Measurements from ENCODE around the gene CSRP1. TPM values are rescaled to one million over a fixed set of nuclear protein-coding genes. Genes with fewer than 3 reads are reported as not detected.

The CSRP1 gene
- total and polyA plus RNA-seq, 9 of the 15 experiments (the other 6 are each of a cell fraction or from before 2014, with no cell fraction given): 6.8 to 39.4 (median 23.7) TPM

- TF ChIP-seq MCM5 (IDR thresholded peaks at IDR 0.05; ENCODE audit: low read depth): no peak
- TF ChIP-seq ZNF586 (CRISPR knock-in tag; conservative IDR thresholded peaks at IDR 0.05): no peak
- TF ChIP-seq CTBP1 (IDR thresholded peaks at IDR 0.05; ENCODE audit: borderline replicate concordance): peak; percentile 70
- TF ChIP-seq MXI1 (IDR thresholded peaks at IDR 0.05; ENCODE audit: low read depth, low read length): peak; percentile 69; the same call in 1 of the 2 replicates
- TF ChIP-seq CHCHD3 (CRISPR knock-in tag; IDR thresholded peaks at IDR 0.05): no peak
- peak; percentile 55; the same call in 1 of the 2 replicates for TF ChIP-seq SP1 (CRISPR knock-in tag; IDR thresholded peaks at IDR 0.05)
- TF ChIP-seq TAL1 (IDR thresholded peaks at IDR 0.05): peak; percentile 58; the same call in 1 of the 2 replicates
- TF ChIP-seq SNRNP70 (optimal IDR thresholded peaks at IDR 0.05; ENCODE audit: low read depth, low read length): no peak
- TF ChIP-seq, protein P1, sequence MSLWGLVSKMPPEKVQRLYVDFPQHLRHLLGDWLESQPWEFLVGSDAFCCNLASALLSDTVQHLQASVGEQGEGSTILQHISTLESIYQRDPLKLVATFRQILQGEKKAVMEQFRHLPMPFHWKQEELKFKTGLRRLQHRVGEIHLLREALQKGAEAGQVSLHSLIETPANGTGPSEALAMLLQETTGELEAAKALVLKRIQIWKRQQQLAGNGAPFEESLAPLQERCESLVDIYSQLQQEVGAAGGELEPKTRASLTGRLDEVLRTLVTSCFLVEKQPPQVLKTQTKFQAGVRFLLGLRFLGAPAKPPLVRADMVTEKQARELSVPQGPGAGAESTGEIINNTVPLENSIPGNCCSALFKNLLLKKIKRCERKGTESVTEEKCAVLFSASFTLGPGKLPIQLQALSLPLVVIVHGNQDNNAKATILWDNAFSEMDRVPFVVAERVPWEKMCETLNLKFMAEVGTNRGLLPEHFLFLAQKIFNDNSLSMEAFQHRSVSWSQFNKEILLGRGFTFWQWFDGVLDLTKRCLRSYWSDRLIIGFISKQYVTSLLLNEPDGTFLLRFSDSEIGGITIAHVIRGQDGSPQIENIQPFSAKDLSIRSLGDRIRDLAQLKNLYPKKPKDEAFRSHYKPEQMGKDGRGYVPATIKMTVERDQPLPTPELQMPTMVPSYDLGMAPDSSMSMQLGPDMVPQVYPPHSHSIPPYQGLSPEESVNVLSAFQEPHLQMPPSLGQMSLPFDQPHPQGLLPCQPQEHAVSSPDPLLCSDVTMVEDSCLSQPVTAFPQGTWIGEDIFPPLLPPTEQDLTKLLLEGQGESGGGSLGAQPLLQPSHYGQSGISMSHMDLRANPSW (CRISPR knock-in tag; IDR thresholded peaks at IDR 0.05): 0 out of 2 replicates have a peak, but pooled peaks have one; percentile 29
- peak; percentile 34 to 46; a peak in 2 of 4 replicates for TF ChIP-seq ETV6 (IDR thresholded peaks at IDR 0.05; ENCODE audit: borderline replicate concordance in 1 of 2, low read depth in 2 of 2, low read length in 1 of 2)
- TF ChIP-seq ETV6 (CRISPR knock-in tag; IDR thresholded peaks at IDR 0.05; ENCODE audit: borderline replicate concordance): no peak
- TF ChIP-seq JUN (IDR thresholded peaks at IDR 0.05; ENCODE audit: borderline replicate concordance, low read depth, low read length): peak; percentile 65; the same call in 1 of the 2 replicates
- no peak for TF ChIP-seq JUN (CRISPR knock-in tag; IDR thresholded peaks at IDR 0.05; ENCODE audit: borderline replicate concordance)
- TF ChIP-seq BRD4 (IDR thresholded peaks at IDR 0.05): no peak
- TF ChIP-seq HDAC2 (IDR thresholded peaks at IDR 0.05): peak; percentile 83
- no peak for TF ChIP-seq ZNF507 (tag; conservative IDR thresholded peaks at IDR 0.05)
- no peak for TF ChIP-seq NCOA4 (IDR thresholded peaks at IDR 0.05; ENCODE audit: partially characterized antibody)
- TF ChIP-seq VEZF1 (CRISPR knock-in tag; IDR thresholded peaks at IDR 0.05): peak; percentile 90
- TF ChIP-seq, protein P2, sequence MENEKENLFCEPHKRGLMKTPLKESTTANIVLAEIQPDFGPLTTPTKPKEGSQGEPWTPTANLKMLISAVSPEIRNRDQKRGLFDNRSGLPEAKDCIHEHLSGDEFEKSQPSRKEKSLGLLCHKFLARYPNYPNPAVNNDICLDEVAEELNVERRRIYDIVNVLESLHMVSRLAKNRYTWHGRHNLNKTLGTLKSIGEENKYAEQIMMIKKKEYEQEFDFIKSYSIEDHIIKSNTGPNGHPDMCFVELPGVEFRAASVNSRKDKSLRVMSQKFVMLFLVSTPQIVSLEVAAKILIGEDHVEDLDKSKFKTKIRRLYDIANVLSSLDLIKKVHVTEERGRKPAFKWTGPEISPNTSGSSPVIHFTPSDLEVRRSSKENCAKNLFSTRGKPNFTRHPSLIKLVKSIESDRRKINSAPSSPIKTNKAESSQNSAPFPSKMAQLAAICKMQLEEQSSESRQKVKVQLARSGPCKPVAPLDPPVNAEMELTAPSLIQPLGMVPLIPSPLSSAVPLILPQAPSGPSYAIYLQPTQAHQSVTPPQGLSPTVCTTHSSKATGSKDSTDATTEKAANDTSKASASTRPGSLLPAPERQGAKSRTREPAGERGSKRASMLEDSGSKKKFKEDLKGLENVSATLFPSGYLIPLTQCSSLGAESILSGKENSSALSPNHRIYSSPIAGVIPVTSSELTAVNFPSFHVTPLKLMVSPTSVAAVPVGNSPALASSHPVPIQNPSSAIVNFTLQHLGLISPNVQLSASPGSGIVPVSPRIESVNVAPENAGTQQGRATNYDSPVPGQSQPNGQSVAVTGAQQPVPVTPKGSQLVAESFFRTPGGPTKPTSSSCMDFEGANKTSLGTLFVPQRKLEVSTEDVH (IDR thresholded peaks at IDR 0.05; ENCODE audit: low read depth, partially characterized antibody): no peak
- peak; percentile 40 for TF ChIP-seq BCOR (IDR thresholded peaks at IDR 0.05)
- peak; percentile 5; the same call in 1 of the 2 replicates for TF ChIP-seq MAFF (IDR thresholded peaks at IDR 0.05; ENCODE audit: low read length)
- TF ChIP-seq FOSL1 (tag; conservative IDR thresholded peaks at IDR 0.05): peak; percentile 67
- TF ChIP-seq CREM (IDR thresholded peaks at IDR 0.05; ENCODE audit: low read depth): peak; percentile 2
- no peak for TF ChIP-seq MIER1 (IDR thresholded peaks at IDR 0.05; ENCODE audit: low read depth)
Measured at GRCh38 chr1:201480231-201481003, 26.5 kb downstream of the CSRP1 start (continued).
